Kidney (tissue), 14 donors: ENCODE measurements around the gene CYYR1. TPM values are rescaled to one million over a fixed set of nuclear protein-coding genes. Genes with fewer than 3 reads are reported as not detected.

ENCODE experiments used
- DNase-seq, 5 donors: peaks; one replicate each; pipeline ENCODE4 v3.0.0-alpha.2; 2013 to 2020
- FAIRE-seq: peaks from 2 replicates; lab custom pipeline; 2012; peaks lifted over from hg19 to GRCh38; lab: Jason Lieb, UNC
- H3K27ac ChIP-seq, 2 donors: one replicate each; pipeline ENCODE4 v1.7.0; 2013; ENCODE audit warnings: low read depth in 2 of 2, low read length in 2 of 2, inconsistent platforms in 1 of 2
- H3K27me3 ChIP-seq: one replicate; pipeline ENCODE4 v1.7.1; 2013; ENCODE audit warnings: low read length, inconsistent platforms; ENCODE audit not compliant: control insufficient read depth, insufficient read depth
- H3K36me3 ChIP-seq, 3 donors: one replicate each; pipeline versions ENCODE4 v1.7.0 to v1.7.1; 2013; ENCODE audit warnings: low read length in 3 of 3, control low read depth in 1 of 3, inconsistent platforms in 1 of 3; ENCODE audit not compliant: insufficient read depth in 3 of 3, control insufficient read depth in 2 of 3
- H3K4me1 ChIP-seq, 3 donors: one replicate each; pipeline versions ENCODE4 v1.7.0 to v1.7.1; 2013; ENCODE audit warnings: low read length in 3 of 3, inconsistent platforms in 1 of 3, low read depth in 1 of 3; ENCODE audit not compliant: control insufficient read depth in 2 of 3, insufficient read depth in 2 of 3
- H3K4me3 ChIP-seq, 3 donors: one replicate each; pipeline versions ENCODE4 v1.7.0 to v1.8.1; 2013; ENCODE audit warnings: low read length in 3 of 3, control low read depth in 1 of 3, inconsistent platforms in 1 of 3
- H3K9ac ChIP-seq, 3 donors: one replicate each; pipeline versions ENCODE4 v1.7.0 to v1.7.1; 2013; ENCODE audit warnings: low read length in 3 of 3, control low read depth in 1 of 3, inconsistent platforms in 1 of 3
- H3K9me3 ChIP-seq, 3 donors: one replicate each; pipeline versions ENCODE4 v1.7.0 to v1.7.1; 2013; ENCODE audit warnings: low read length in 3 of 3, control low read depth in 1 of 3, inconsistent platforms in 1 of 3; ENCODE audit not compliant: control insufficient read depth in 2 of 3, insufficient read depth in 1 of 3
- CTCF ChIP-seq: IDR thresholded peaks from 3 replicates; pipeline ENCODE4 v1.5.1; 2012; ENCODE audit warnings: mild to moderate bottlenecking, moderate library complexity, borderline replicate concordance; ENCODE audit not compliant: insufficient read depth; ENCODE audit errors: extremely low read depth
- intact Hi-C: fragments of 100-400 bp; cut with DNase I; formaldehyde crosslinking; loops from one replicate; pipeline ENCODE4 v1.11.1; 2022
- polyA plus RNA-seq: library from polyadenylated mRNA; stranded (reverse); fragments of 350-450 nt; fragmentation: Illumina TruSeq; extraction: RNeasy Lipid Tissue Mini Kit (QIAGEN cat#74804); gene quantifications from one replicate; pipeline ENCODE4 v1.2.3, GENCODE V29; 2014; ENCODE audit warnings: low read depth, low replicate concordance; ENCODE audit not compliant: insufficient read depth
- total RNA-seq: library from RNA; stranded (reverse); fragmentation: NEBNext Ultra II Directional; extraction: Animal tissue kit (Norgen Biotek cat#: 25700); gene quantifications from one replicate; pipeline ENCODE4 v1.2.1, GENCODE V29; 2021
- donor health status: control.
- donor health status: control.
- donor health status: control.
- donor health status: control.
- donor health status: control.
- donor health status: DM: yes; HTN: yes; CAD: no.
- donor health status: Normal renal cell carcinoma (clear cell type).

The CYYR1 gene
- total and polyA plus RNA-seq, 2 donors from 2014 or later = 17.0 to 23.4 TPM

- Histone ChIP-seq H3K4me1 (no peaks in the 10 kb centered on the region), H3K27me3 (no peaks in the 10 kb centered on the region), H3K36me3 (no peaks in the 10 kb centered on the region), H3K9me3 (no peaks in the 10 kb centered on the region), H3K9ac (no peak overlapping the region), H3K4me3 (no peak overlapping the region), H3K27ac (no peak overlapping the region)
- TF ChIP-seq CTCF = no peak
- intact Hi-C loops = no loop called here
- FAIRE-seq (no peak), DNase-seq (no peak)
These were observed 26.2 kb upstream of the CYYR1 start for GRCh38 chr21:26599261-26599660.

GRCh38 chr21:26597981-26598380, 24.9 kb upstream of the CYYR1 start:
- intact Hi-C loops = no loop called here
- H3K4me3 ChIP-seq = no peak overlapping the region
- no peak overlapping the region for H3K9ac ChIP-seq
- no peaks in the 10 kb centered on the region for H3K9me3 ChIP-seq
- H3K36me3 ChIP-seq = no peaks in the 10 kb centered on the region
- DNase-seq (no peak), FAIRE-seq (no peak)
- no peak for TF ChIP-seq CTCF
- H3K27ac ChIP-seq = no peak overlapping the region
- H3K27me3 ChIP-seq = no peaks in the 10 kb centered on the region
- H3K4me1 ChIP-seq = no peaks in the 10 kb centered on the region

- no peaks in the 10 kb centered on the region for H3K4me1 ChIP-seq
- H3K27me3 ChIP-seq = no peaks in the 10 kb centered on the region
- intact Hi-C loops = no loop called here
- H3K4me3 ChIP-seq = no peak overlapping the region
- no peak for TF ChIP-seq CTCF
- H3K9ac ChIP-seq = no peak overlapping the region
- H3K36me3 ChIP-seq = no peaks in the 10 kb centered on the region
- no peak for DNase-seq
- H3K9me3 ChIP-seq = no peaks in the 10 kb centered on the region
- no peak overlapping the region for H3K27ac ChIP-seq
- FAIRE-seq = no peak
These were observed 23.9 kb upstream of the CYYR1 start for GRCh38 chr21:26597031-26597430.

GRCh38 chr21:26595971-26596370, 22.9 kb upstream of the CYYR1 start:
- H3K27ac ChIP-seq = no peak overlapping the region
- DNase-seq (no peak), FAIRE-seq (no peak)
- H3K9me3 ChIP-seq = no peaks in the 10 kb centered on the region
- no peak for TF ChIP-seq CTCF
- intact Hi-C loops = no loop called here
- H3K36me3 ChIP-seq = no peaks in the 10 kb centered on the region
- H3K4me1 ChIP-seq = no peaks in the 10 kb centered on the region
- H3K9ac ChIP-seq = no peak overlapping the region
- H3K4me3 ChIP-seq = no peak overlapping the region
- H3K27me3 ChIP-seq = no peaks in the 10 kb centered on the region
